Measurements from ENCODE around the gene ZNF423.

DNA sequence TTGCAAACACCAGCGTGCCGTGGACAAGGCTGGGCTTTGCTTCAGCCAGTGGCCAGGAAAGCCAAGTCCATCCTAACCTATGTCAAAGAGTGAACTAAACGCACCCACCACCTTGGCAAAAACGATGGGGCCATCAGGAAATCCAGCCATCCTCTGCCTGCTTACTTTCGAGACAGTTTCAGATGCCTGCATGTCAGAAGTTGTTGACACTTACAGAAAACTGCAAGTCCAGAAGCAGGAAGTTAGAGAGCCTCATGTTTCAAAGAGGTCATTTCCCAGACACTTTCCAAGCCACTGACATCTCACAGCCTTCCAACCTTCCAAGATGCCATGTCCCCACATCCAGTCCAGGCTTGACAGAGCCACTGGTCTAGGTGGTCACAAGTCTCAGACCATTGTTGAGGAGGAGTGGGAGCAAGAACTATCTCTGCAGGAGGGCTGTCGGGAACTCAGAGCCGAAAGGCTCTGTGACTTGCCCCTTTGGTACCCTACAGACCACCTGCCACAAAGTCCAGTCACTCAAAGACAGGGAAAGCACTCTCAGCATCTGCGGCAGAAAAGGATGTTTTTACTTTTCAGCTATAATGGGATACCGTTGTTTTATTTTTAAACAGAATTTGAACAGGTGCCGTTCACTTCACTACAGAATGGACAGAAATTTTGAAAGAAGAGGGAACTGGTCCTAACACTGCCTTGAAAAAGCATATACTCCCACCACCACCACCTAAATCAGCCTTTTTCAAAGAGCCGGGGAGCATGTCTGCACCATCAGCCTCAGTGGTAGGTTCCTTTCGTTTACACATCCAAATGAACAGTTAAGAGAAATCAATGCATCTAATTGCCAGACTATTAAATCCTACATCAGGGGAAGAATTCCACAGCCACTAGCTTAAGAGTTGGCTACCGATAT, 5.1 kb downstream of the ZNF423 start:
- TF ChIP-seq, protein P1, sequence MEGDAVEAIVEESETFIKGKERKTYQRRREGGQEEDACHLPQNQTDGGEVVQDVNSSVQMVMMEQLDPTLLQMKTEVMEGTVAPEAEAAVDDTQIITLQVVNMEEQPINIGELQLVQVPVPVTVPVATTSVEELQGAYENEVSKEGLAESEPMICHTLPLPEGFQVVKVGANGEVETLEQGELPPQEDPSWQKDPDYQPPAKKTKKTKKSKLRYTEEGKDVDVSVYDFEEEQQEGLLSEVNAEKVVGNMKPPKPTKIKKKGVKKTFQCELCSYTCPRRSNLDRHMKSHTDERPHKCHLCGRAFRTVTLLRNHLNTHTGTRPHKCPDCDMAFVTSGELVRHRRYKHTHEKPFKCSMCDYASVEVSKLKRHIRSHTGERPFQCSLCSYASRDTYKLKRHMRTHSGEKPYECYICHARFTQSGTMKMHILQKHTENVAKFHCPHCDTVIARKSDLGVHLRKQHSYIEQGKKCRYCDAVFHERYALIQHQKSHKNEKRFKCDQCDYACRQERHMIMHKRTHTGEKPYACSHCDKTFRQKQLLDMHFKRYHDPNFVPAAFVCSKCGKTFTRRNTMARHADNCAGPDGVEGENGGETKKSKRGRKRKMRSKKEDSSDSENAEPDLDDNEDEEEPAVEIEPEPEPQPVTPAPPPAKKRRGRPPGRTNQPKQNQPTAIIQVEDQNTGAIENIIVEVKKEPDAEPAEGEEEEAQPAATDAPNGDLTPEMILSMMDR (IDR thresholded peaks at IDR 0.05): no peak
- no peak for TF ChIP-seq RAD21 (IDR thresholded peaks at IDR 0.05; ENCODE audit: low read length)
- TF ChIP-seq RCOR1 (IDR thresholded peaks at IDR 0.05; ENCODE audit: low read length): no peak
- TF ChIP-seq GABPA (IDR thresholded peaks at IDR 0.05; ENCODE audit: low read depth): no peak
- TF ChIP-seq TAF1 (IDR thresholded peaks at IDR 0.05; ENCODE audit: borderline replicate concordance, low read depth, low read length): no peak
- no peak for TF ChIP-seq EZH2phosphoT487 (IDR thresholded peaks at IDR 0.05; ENCODE audit: borderline replicate concordance, low read depth)
- no peak for TF ChIP-seq NFIC (IDR thresholded peaks at IDR 0.05; ENCODE audit: borderline replicate concordance)
- no peak for TF ChIP-seq EP300 (IDR thresholded peaks at IDR 0.05; ENCODE audit: borderline replicate concordance in 1 of 2, low read depth in 1 of 2, low read length in 1 of 2)
